ENCODE measurements around the gene CCDC142.
"Not testable (repeated sequence)": the region's sequence is repeated elsewhere in the genome, so short reads cannot be mapped to it uniquely, and the experiment has no call there.

CCDC142 gene

DNA sequence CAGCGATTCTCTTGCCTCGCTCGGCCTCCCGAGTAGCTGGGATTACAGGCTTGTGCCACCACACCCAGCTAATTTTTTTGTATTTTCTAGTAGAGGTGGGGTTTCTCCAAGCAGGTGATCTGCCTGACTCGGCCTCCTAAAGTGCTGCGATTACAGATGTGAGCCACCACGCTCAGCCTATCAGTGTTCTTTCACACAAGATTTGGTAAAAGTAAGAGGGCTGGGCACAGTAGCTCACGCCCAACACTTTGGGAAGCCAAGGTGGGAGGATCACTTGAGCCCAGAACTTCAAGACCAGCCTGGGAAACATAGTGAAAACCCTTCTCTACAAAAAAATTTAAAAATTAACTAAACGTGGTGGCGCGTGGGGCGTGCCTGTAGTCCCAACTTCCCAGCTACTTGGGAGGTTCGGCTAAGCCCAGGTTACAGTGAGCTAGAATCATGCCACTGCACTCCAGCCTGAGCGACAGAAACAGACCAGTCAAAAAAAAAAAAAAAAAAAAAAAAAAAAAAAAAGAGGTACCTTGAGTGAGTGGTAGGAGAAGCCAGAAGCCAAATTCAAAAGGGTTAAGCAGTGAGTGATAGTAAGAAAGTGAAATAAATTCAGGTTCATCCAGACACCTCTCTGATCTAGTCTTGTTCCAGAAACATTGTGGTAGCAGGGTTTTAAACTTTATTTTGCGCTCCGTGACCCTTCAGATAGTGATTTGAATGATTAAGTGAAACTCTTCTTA is 11.3 kb downstream of the CCDC142 start:
- DNase-seq (ENCODE audit: low read depth in 2 of 2, low spot score in 1 of 2): no peak

GRCh38 chr2:74470742-74471141 is 12.1 kb downstream of the CCDC142 start:
- DNase-seq (ENCODE audit: low read depth in 2 of 2, low spot score in 1 of 2): not testable (repeated sequence)

DNA sequence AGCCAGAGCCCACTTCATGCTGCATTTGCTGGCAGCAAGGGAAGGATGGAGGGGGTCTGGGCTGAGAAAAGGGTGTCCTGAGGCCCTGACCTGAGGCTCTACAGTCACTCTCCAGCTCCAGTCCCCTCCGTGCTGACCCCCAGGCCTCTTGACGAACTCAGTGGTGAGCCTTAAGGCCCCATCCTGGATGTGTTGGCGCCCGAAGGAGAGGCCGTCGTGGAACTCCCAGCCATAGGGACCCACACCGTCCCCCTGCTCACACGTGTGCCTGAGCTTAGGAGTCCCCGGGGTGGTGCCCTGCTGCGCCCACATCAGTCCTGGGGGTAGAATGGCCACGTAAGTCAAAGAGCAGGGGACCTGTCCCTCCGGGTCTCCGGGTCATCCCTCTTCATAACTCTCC is 18.4 kb downstream of the CCDC142 start:
- DNase-seq (ENCODE audit: low read depth in 2 of 2, low spot score in 1 of 2): no peak

DNA sequence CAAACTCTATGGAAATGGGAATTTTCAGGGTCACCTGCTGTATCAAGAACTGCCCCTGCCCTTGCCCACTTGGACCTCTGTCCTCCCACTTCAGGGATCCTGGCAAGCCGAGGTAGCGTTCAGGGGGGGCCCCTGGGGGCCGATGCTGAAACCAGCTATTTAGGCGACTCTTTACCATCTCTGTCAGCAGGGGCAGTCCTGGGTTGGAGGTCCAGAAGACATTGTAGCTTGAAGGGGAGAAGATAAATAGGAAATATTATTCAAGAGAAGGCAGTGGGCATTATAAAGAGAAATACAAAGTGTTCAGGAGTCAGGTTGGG is 20.1 kb downstream of the CCDC142 start:
- no peak for DNase-seq (ENCODE audit: low read depth in 2 of 2, low spot score in 1 of 2)

DNA sequence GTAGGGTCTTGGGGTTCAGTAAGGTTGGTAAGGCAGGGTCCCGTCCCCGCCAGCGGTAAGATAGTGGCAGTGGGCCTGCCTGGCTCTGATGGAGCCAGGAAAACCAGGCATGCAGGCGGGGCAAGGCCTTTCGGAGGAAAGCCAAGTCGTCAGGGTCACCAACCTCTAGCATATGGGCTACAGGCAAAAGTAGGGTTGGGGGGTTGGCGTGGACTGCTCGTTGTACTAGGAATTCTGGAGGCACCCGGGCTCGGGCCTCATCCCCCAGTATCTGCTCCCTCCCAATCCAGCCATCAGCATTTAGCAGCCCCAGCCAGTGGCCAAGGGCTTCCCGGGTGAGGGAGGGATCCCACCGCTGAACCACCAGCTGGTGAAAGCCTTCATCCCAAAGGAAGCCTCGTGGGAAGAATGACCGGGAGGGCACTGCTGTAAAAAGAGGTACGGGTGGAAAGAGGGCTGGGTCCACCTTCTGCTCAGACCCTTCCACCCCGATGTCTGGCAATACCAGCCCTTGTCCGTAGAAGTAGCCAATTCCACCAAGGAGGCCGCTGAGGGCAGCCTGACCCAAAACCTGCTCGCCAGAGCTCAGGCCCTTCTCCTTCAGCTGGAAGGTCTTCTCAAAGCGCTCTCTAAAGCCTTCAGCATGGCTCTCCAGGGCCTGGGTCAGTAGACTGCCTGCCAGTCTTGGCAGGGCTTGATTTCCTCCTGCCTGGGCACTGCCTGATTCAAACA is 20.6 kb downstream of the CCDC142 start:
- no peak for DNase-seq (ENCODE audit: low read depth in 2 of 2, low spot score in 1 of 2)

DNA sequence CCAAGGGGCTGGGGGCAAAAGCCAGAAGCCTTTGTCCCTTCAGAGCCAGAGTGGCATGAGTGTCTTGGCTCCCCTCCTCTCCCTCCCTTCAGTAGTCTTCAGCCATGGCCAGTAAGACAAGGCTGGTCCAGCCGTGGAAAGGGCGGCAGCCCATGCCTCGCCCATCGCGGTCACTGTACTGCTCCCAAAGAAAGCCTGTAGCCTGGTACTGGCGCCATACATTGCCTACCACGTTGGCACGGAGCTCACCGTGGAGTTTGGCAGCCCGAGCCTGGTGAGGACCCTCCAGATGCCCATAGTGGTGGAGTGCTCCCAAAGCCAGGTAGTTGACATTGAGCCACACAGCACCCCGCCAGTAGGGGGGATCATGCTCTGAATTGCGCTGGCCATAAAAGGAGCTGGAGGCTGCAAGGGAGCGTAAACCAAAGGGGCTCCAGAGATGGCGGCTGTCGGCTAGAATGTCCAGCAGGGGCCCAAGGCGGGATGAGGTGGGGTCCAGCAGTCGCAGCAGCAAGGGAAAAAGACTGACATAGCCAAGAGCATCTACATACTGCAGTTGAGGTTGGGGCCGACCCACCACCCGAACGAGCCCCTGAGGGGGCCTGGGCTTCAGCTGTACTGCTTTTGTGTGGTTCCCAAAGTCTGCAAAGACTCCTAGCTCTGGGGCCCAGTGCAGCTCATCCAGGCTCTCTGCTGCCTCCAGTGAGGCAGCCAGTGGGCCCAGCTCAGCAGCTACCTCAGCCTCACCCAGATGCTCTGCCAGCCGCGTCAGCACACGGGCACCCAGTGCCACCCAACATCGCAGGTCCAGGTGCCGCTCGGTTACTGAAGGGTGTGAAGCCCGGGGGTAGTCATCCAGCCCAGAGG is 21.4 kb downstream of the CCDC142 start:
- DNase-seq (ENCODE audit: low read depth in 2 of 2, low spot score in 1 of 2): no peak

DNA sequence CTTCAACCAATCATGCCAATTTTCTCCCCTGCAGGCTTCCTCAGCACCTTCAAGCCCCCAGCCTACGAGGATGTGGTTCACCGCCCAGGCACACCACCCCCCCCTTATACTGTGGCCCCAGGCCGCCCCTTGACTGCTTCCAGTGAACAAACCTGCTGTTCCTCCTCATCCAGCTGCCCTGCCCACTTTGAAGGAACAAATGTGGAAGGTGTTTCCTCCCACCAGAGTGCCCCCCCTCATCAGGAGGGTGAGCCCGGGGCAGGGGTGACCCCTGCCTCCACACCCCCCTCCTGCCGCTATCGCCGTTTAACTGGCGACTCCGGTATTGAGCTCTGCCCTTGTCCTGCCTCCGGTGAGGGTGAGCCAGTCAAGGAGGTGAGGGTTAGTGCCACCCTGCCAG is 22.6 kb downstream of the CCDC142 start:
- DNase-seq (ENCODE audit: low read depth in 2 of 2, low spot score in 1 of 2): not testable (repeated sequence)

GRCh38 chr2:74459503-74460118 is 23.2 kb downstream of the CCDC142 start:
- not testable (repeated sequence) for DNase-seq (ENCODE audit: low read depth in 2 of 2, low spot score in 1 of 2)

DNA sequence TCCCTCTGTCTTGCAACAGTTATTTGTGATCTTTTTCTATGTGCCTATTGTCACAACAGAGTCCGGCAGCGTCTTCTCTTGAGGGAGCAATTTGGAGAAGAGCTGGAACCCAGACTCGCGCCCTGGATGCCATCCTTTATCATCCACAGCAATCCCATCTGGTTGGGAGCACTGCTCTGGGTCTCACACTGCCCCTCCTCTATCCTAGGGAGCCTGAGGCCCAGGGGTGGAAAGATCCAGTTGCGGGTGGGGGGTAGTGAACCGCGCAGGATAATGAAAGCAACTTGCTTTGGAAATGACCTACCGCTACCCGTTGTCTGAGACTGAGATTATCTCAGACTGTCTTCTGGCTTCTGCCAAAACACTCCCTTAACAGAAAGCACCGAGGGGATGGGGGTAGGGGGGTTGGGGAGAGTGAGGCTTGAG is 23.8 kb downstream of the CCDC142 start:
- no peak for DNase-seq (ENCODE audit: low read depth in 2 of 2, low spot score in 1 of 2)

DNA sequence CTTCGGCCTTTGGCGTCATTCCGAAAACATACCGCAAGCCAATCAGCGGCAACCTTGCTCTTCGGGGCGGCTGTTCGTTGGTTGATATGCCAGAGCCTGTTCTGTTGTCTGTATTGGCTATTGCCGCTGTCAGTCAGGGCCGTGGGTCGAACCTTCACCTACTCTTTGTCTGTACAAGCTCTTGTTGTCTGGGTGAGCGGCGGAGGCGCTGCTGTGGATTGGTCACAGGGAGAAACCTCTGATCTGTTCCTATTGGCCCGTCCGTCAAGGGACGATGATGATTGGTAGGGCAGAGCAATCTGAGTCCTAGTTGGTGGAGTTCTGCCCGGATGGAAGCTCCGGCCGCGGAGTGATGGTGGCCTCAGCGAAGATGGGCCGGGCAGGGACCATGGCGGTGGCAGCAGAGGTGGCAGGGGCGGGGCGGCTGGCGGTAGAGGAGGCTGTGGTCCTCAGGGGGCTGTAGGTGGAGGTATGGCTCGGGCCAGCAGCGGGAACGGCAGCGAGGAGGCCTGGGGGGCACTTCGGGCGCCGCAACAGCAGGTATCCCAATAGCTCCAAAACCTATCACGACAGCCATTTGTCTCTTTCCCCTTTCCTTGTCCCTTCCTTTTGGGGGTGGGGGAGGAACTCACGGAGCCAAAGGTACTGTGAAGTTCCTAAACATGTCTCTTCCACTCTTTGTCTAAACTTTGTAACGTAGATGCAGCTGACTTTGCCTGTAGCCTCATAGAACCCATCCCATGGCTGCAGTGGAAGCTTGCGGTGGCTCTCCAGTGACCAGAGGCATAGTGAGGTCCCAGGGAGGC is 24.5 kb downstream of the CCDC142 start, which contains the start of gene WBP1:
WBP1 (plus strand) TSS at position 307 of the 806 bp plus-strand sequence; CDS start at position 472, 165 bp downstream.
- peak; percentile 89 to 97 for DNase-seq (ENCODE audit: low read depth in 2 of 2, low spot score in 1 of 2)

DNA sequence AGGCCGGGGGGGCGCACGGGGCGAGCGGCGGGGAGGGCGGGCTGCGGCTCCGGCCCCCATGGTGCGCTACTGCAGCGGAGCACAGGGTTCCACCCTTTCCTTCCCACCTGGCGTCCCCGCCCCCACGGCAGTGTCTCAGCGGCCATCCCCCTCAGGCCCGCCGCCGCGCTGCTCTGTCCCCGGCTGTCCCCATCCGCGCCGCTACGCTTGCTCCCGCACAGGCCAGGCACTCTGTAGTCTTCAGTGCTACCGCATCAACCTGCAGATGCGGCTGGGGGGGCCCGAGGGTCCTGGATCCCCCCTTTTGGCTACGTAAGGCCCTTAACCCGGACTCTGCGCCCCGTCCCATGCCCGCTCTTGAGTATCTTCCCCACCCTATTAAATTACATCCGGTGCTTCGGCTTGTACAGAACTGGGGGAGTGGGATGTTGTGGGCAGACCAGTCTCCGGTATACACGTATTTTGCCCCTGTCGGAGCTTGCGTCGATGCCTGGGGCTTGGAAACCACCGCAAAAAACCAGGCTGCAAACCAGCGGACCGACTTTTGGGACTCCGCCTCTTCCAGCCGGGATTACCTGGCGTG is 25.2 kb downstream of the CCDC142 start:
- DNase-seq (ENCODE audit: low read depth in 2 of 2, low spot score in 1 of 2): peak; percentile 60 to 72

GRCh38 chr2:74457129-74457548 is 25.7 kb downstream of the CCDC142 start:
- DNase-seq (ENCODE audit: low read depth in 2 of 2, low spot score in 1 of 2): no peak

DNA sequence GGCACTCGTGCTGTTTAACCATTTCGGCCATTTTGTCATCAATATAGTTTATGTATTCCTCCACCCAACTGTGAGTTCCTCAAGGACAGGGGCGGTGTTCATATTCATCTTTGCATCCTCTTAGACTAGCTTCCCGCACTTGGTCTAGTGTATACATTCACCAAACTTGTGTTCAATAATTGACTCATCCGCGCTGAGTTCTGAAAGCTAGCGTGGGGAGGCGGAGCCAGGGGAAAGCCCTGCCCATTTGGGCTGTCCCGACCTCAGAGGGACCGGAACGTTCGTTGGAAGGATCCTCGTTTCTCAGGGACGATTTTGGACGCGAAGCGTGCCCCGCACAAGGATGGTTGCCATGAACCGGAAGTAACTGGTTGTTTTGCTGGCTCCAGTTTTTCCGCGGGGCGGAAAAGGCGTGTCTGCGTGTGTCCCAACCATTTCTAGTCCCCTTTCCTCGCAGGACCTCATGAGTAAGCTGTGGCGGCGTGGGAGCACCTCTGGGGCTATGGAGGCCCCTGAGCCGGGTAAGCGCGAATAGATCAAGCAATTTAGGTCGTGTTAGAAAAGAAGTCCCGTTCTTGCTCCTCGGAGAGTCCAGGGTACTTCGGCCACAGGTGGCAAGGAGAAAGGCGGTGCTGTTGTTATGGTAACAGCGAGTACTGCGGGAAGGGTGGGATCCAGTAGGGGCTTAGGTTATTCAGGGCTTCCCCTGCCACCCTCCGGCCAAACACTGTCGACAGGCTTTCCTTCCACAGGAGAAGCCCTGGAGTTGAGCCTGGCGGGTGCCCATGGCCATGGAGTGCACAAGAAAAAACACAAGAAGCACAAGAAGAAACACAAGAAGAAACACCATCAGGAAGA is 27.9 kb downstream of the CCDC142 start, which contains the start of gene INO80B:
INO80B (plus strand) TSS at position 434 of the 858 bp plus-strand sequence; CDS start at position 464, 30 bp downstream.
- peak; percentile 83 to 94 for DNase-seq (ENCODE audit: low read depth in 2 of 2, low spot score in 1 of 2)

DNA sequence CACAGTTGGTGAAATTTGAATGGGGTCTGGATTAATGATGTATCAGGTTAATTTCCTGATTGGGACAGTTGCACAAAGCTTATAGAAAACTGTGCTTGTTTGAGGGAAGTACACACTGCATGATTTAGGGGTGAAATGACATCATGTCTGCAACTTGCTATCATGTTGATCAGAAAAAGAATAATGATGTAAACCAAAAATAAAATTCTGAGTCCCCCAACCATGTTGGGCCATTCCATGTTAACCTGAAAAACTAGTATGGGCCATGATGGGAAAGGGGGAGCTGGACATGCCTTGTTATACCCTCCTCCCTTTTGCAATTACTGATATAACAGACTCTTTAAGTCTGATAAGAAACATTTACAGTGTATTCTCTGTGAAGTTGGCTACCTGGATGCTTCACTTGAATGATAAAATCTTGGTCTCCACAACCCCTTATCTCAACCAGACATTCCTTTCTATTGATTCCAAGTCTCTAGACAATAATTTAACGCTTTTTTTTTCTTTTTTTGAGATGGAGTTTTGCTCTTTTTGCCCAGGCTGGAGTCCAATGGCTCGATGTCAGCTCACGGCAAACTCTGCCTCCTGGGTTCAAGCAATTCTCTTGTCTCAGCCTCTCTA is 32.1 kb downstream of the CCDC142 start:
- no peak for DNase-seq (ENCODE audit: low read depth in 2 of 2, low spot score in 1 of 2)

- no peak for DNase-seq (ENCODE audit: low read depth in 2 of 2, low spot score in 1 of 2)
Measured at GRCh38 chr2:74448771-74449170, 34.0 kb downstream of the CCDC142 start.

- DNase-seq (ENCODE audit: low read depth in 2 of 2, low spot score in 1 of 2): no peak
Measured at GRCh38 chr2:74447230-74447999, 35.4 kb downstream of the CCDC142 start.

- DNase-seq (ENCODE audit: low read depth in 2 of 2, low spot score in 1 of 2): no peak
Measured at GRCh38 chr2:74444498-74445318, 38.1 kb downstream of the CCDC142 start.
